HL-60 (cell line): ENCODE data around the gene SEL1L.

Source experiments
- CTCF ChIP-seq: IDR thresholded peaks from one replicate; pipeline ENCODE4 v1.5.1; 2011; ENCODE audit warnings: low read length, control low read depth, inconsistent platforms; ENCODE audit not compliant: insufficient read depth
- POLR2AphosphoS5 ChIP-seq: IDR thresholded peaks from 2 replicates; pipeline ENCODE4 v1.6.1; 2012; ENCODE audit warnings: low read depth

- TF ChIP-seq POLR2AphosphoS5 (no peak), CTCF (no peak)
Measured at GRCh38 chr14:81533212-81533535, 479 bp downstream of the SEL1L start.
